SU-DHL-6 (cell line): ENCODE measurements around the gene GPR84.

ENCODE experiments used
- CTCF ChIP-seq: fragments of 200-600 bp; sonication (generic); IDR thresholded peaks from one replicate; pipeline ENCODE4 v1.5.1; 2017; ENCODE audit warnings: antibody characterized with exemption, mild to moderate bottlenecking, low read length, moderate library complexity; ENCODE audit not compliant: insufficient read depth, poor library complexity, severe bottlenecking
- EZH2phosphoT487 ChIP-seq: fragments of 200-600 bp; sonication (generic), shearing (Covaris generic); conservative IDR thresholded peaks from 2 replicates; pipeline ENCODE4 v1.6.1; 2018; ENCODE audit warnings: mild to moderate bottlenecking, antibody characterized with exemption, low read length, moderate library complexity, mixed read lengths

GRCh38 chr12:54328595-54329337 is 35.5 kb downstream of the GPR84 start:
- TF ChIP-seq CTCF: no peak
- no peak for TF ChIP-seq EZH2phosphoT487
